NCI-H146 treated with DMSO at 0.1 percent for 48 hours (cell line): ENCODE data around the gene PACS1.
"Not testable (repeated sequence)": the region's sequence is repeated elsewhere in the genome, so short reads cannot be mapped to it uniquely, and the experiment has no call there.

Experiments used
- DNase-seq: peaks from one replicate; lab custom pipeline; 2025; ENCODE audit not compliant: unreplicated experiment; lab: John Stamatoyannopoulos, UW

The PACS1 gene

DNA sequence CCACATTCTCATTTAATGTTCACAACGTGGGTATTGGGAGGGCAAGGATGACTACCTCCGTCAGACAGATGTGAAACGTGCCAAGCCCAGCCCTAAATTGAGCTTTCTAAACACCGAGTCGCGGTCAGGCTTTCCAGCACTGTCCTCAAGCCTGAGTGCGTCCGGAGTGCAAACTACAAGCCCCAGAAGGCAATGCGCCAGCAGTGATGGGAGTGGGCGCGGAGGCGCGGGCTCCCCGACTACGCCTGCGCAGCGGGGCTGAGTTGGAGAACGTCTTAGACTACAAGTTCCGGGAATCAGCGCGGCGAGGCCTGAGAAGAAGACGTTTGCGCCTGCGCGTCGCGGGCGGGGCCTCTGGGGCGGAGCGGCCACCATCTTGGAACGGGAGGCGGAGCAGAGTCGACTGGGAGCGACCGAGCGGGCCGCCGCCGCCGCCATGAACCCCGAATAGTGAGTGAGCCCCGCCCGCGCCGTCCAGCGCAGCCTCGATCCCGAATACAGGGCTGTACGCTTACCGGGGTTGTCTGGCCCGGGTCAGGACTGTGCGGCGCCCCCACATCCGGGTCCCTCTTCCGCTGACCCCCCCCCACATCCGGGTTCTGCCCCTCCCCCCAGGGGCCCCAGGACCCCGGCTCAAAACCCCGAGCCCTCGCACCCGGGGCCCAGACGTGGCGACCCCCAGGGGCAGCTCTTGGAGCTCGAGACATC lies 198.3 kb downstream of the PACS1 start, which contains the start of gene RAB1B:
Gene RAB1B (plus strand): TSS at position 396 of the 708 bp plus-strand sequence. CDS start 41 bp downstream, at position 437.
- peak; percentile 97 for DNase-seq

DNA sequence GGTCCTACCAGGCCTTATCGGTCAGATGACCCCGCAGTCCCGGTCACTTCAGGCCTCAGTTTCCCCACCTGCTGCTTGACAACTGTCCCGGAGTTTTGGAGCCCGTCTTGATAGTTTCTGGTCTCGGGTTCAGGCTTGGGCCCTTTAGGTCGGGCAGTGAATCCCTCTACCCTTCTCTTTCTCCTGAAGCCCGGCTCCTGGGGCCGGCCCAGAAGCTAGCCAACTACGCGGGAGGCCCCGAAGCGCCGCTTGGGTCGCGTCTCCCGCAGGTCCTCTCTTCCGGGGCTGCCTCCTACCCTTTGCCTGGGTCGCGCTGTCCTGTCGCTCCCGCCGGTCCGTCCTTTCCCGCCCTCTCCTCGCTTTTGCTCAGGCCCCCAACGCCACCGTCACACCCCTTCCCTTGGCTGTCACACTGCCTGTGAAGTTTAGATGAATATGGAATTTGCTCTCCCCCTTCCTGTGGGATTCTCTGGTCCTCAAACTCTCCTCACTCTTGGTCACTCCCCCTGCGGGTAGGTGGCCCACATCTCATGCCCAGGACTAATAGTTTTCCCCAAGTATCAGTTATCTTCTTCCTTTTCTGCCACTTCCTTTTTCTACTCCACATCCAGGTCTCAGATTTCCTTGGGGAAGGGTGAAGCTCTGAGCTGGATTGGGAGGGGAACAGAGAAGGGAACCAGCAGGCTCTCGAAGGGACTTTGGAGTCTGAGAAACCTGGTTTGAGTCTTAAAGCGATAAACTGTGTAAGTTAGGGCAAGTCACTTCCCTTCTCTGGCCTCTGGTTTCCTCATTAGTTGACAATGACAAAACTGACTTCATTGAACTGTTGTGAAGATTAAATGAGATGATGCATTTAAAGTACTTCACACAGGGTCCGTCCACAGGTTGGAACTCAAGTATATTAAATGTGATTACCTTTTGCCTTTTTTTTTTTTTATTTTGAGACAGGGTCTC lies 199.2 kb downstream of the PACS1 start:
- peak; percentile 9 for DNase-seq

DNA sequence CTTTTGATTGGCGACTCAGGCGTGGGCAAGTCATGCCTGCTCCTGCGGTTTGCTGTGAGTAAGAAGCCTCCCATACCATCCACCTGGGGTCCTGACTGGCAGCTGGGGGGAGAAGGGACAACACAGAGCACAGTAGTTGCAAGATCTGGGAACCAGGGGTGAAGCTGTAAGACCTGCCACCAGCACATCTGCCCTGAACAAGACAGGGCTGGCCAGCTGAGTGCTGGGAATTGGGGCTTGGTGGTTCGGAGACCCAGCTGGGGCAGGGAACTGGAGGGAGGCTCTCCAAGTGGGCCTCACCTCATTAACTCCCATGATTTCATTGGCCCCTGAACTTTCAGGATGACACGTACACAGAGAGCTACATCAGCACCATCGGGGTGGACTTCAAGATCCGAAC lies 201.7 kb downstream of the PACS1 start:
- no peak for DNase-seq

DNA sequence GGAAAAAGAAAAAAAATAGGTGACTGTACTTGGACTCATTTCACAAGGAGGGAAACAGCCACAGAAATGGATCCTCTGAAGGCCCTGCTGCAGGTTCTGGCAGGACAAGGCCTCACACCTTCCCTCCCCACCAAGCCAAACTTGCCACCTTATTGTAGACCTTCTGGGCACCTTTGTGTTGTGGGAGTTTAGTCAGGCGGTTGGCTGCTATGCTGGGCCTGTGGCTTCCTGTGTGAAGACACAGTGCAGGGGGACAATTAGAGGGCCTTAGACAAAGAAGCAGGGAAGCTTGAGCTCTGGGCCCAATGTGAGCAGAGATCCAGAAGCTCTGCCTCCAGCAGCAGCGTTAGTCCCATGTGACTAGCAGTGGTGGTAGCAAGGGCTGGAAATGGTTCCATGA lies 202.5 kb downstream of the PACS1 start:
- no peak for DNase-seq

DNA sequence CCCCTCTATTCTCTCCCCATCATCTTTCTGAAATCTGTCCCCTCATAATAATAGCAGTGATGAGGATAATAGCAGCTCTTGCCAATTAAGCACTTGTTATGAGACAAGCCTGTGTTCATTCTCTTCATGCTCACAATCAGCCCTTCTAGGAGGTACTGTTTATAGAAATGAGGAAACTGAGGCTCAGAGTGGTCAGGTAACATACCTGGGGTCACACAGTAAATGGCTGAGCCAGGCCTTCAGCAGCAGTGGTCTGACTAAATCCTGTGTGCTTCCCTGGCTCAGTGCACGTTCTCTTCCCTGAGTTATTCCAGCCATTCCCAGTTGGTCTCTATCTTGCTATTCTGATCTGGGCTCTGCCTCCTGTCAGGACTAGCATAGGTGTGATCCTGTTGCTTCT lies 204.1 kb downstream of the PACS1 start:
- no peak for DNase-seq

DNA sequence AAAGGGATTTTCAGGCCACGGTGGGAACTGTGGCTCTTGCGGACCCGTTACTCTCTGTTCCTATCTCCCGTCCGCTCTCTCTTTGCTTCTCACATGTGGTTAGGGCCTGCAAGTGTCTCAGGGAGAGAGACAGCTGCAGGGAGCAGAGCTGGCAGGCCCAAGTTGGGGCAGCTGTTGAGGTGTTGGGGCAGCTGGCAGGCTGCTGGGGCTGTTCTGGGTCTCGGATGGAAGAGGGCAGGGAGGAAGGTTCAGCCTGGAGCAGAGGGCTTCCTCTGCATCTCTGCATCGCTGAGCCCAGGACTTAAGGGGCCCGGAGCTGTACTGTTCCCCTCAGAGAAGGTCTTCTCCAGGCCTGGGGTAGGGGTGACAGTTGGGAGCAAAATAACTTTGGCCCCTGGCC lies 205.3 kb downstream of the PACS1 start:
- DNase-seq: no peak

DNA sequence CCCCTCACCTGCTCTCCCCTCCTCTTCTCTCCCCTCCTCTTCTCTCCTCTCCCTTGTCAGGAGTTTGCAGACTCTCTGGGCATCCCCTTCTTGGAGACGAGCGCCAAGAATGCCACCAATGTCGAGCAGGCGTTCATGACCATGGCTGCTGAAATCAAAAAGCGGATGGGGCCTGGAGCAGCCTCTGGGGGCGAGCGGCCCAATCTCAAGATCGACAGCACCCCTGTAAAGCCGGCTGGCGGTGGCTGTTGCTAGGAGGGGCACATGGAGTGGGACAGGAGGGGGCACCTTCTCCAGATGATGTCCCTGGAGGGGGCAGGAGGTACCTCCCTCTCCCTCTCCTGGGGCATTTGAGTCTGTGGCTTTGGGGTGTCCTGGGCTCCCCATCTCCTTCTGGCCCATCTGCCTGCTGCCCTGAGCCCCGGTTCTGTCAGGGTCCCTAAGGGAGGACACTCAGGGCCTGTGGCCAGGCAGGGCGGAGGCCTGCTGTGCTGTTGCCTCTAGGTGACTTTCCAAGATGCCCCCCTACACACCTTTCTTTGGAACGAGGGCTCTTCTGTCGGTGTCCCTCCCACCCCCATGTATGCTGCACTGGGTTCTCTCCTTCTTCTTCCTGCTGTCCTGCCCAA lies 206.0 kb downstream of the PACS1 start:
- no peak for DNase-seq

DNA sequence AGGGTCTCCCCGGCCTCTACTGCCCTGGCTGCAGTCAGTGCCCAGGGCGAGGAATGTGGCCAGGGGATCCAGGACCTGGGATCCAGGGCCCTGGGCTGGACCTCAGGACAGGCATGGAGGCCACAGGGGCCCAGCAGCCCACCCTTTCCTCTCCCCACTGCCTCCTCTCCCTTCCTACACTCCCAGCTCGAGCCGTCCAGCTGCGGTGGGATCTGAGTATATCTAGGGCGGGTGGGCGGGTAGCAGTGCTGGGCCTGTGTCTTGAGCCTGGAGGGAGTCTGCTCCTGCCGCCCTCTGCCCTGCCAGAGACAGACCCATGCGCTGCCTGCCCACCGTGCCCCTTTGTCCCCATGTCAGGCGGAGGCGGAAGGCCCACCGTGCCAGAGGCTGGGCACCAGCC lies 206.5 kb downstream of the PACS1 start:
- DNase-seq: not testable (repeated sequence)

DNA sequence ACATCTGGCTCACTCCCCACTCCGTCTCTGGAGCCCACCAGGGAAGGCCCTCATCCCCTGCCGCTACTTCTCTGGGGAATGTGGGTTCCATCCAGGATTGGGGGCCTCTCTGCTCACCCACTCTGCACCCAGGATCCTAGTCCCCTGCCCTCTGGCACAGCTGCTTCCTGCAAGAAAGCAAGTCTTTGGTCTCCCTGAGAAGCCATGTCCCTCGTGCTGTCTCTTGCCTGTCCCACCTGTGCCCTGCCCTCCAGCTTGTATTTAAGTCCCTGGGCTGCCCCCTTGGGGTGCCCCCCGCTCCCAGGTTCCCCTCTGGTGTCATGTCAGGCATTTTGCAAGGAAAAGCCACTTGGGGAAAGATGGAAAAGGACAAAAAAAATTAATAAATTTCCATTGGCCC lies 207.0 kb downstream of the PACS1 start:
- DNase-seq: not testable (repeated sequence)

DNA sequence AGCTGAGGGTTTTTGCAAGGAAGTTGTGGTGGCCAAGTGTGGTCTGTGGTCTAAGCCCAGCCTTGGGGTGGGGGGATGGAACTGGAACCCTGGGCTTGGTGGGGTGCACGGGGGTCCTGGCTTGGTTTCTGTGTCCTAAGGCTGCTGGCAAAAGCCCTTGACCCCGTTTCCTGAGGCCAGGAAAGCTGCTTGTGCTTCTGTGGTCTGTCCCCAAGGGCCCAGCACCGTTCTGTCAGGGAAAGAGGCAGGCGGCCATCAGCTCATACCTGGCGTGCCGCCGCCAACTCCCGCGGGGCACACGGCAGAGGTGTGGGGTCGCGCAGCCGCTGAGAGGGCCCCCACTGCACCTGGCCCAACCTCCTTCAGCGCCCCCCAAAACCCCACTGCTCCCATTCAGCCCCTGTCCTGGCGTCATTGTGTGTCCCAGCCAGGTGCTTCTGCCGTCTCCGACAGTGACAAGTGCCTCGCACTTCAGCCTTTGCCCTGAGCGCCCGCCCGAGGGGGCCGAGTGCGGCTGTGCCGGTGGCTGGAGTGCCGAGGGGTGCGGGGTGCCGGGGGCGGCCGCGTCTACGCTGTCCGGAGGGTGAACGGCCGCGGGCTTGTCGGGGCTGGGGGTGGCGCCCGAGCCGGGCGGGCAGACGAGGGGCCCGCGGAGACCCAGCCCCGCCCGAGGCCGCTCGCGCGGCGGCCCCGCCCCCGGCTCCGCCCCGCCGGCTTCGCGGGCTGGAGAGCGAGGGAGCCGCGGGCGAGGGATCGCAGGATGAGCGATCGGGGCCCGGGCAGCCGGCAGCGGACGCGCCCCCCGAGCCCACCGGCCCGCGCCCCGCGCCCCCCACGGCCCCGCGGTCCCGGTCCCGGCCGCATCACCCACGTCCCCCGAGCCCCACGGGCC lies 207.6 kb downstream of the PACS1 start, which contains the start of gene CNIH2:
Gene CNIH2 (plus strand): TSS at position 705 of the 892 bp plus-strand sequence. CDS start 282 bp downstream, outside the sequence.
- DNase-seq: no peak

DNA sequence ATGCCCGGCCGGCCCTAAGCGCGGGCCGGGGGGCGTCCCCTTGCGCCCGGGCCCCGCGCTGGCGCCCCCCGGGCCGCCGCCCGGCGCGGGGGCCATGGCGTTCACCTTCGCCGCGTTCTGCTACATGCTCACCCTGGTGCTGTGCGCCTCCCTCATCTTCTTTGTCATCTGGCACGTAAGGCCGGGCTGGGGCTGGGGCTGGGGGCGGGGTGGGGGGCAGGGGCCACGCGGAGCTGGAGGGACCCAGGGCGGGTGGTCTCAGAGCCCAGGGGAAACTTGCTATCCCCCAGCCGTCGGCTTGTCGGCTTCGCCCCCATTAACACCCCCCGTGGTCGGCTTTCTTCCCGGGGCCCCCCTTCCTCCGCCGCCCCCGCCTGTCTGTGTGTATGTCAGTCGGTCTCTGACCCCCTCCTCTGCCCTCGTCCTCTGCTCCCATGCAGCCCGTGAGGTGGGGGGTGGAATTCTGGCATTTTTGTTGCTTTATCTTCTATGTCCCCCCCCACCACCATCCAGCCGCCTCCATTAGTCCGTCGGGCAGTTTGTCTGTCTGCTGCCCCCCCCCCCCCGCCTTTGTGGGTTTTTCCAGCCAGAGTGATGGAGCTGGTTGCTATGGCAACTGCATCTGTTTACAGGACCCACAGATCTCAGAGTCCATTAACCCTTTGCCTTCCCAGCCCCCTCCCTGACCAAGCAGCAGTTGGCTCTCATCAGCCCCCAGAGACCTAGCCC lies 208.5 kb downstream of the PACS1 start:
- no peak for DNase-seq

DNA sequence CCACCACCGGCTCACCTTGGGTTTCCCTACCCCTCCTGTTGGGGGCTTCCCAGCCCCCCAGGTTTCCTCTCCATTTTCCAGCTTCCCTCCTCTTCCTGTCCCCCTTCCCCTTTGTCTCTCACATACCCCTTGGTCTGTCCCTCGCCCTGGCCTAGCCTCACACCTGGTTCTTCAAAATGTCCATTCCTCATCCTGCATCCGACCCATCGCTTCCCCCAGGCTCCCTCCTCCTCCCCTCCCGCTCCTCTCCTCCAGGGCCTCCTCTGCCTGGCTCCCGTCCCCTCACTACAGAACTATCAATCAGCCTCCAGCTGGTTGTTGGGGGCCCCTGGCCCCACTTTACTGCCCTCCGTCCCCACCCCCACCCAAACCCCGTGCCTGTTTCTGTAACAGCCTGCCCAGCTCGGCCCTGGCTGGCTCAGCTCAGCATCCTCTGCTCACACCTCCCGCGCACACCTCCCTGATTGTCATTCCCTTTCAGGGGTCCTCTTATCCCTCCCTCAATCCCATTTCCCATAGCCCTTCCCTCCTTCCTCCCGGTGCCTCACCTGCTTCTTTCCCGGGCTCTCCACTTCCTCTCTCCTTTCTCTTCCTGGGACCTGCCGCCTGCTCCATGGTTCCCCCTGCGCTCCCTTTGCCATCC lies 209.1 kb downstream of the PACS1 start:
- no peak for DNase-seq

DNA sequence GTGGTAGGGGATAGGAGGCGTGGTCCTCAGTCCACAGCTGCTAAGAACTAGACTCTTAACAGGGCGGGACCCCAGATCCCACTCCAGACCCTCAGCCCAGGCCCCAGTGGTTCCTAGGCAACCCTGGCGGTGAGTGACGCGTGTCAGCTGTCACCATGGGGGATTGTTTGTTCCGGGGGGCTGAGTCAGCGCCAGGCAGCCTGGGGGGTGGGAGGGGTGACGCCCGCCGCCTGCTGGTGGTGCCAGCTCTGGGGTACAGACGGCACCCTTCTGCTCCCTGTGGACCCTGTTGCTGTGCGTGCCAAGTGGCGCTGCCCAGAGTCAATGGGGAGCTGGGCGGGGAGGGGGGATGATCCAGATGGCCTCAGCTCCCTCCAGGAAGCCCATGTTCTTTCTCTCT lies 210.4 kb downstream of the PACS1 start:
- DNase-seq: no peak

DNA sequence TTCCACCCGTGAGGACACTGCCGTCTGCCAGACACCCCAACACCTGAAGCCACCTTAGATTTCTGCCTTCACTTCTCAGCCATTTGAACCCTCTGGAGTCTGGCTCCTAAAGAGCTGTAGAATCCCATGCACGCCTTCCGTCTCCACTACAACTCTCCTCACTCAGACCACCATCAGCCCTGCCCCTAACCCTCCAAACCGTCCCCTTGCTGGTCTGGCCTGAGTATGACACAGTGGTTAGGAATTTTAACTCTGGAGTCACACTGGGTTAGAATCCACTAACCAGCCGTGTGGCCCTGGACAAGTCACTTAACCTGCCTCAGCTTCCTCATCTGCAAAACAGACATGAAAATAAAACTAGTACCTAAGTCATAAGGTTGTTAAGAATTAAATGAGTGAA lies 210.9 kb downstream of the PACS1 start:
- no peak for DNase-seq

DNA sequence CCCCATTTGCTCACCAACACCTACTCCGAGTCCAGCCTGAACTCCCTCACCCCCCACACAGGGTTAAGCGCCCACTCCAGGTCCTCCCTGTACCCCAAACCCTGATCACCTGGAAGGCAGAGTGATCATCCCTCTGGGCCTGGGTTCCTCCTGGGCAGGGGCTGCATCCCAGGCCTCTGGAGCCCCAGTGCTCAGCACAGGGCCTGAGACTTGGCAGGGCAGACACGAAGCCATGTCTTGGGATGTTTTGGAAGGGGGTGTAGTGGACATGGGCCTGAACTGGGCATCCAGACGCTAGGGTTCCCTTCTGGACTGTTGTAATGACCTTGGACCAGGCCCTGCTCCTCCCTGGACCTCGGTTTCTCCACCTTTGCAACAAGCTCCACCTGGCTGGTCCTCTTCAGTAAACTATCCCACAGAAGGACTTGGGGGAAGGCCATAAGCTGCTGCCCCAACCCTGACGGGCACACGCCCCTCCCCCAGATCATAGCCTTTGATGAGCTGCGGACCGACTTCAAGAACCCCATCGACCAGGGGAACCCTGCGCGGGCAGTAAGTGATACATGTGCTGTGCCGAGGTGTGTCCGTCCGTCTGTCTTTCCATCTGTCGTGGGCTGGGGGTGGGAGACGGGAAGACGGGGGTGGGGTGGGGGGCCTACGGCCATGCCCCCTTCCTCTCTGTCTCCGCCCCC lies 211.8 kb downstream of the PACS1 start:
- DNase-seq: no peak

DNA sequence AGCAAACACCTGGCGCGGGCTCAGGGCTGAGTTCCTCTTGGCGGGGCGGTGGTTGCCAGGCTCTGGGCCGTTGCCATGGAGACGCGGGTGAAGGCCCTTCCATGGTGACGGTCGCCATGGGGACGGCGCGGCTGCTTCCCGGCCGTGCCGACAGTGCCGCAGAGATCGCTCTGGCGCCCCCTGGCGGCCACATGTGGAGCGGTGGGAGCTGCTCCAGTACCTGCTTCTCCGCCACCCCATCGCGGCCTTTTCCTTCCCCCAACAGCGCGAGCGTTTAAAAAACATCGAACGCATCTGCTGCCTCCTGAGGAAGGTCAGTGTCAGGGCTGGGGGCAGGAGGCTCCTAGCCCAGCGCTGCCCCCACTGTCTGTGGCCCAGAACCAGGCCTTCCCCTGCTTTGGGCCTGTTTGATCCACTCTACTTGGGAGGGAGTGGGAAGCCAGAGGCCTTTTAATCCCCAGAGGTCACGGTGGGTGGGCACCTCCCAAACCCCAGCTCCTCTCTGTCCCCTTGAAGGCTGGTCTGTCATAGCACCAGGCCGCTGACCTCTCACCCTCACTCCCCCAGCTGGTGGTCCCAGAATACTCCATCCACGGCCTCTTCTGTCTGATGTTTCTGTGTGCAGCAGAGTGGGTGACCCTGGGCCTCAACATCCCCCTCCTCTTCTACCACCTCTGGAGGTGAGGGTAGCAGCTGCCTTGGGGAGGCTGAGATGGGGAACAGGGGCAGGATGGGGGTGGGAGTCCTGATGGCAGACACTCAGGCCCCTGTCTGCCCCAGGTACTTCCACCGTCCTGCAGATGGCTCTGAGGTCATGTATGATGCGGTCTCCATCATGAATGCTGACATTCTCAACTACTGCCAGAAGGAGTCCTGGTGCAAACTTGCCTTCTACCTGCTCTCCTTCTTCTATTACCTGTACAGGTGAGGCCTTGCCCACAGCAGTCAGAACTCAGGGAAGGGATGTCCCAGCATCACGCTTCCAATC lies 212.7 kb downstream of the PACS1 start:
- peak; percentile 91 for DNase-seq

DNA sequence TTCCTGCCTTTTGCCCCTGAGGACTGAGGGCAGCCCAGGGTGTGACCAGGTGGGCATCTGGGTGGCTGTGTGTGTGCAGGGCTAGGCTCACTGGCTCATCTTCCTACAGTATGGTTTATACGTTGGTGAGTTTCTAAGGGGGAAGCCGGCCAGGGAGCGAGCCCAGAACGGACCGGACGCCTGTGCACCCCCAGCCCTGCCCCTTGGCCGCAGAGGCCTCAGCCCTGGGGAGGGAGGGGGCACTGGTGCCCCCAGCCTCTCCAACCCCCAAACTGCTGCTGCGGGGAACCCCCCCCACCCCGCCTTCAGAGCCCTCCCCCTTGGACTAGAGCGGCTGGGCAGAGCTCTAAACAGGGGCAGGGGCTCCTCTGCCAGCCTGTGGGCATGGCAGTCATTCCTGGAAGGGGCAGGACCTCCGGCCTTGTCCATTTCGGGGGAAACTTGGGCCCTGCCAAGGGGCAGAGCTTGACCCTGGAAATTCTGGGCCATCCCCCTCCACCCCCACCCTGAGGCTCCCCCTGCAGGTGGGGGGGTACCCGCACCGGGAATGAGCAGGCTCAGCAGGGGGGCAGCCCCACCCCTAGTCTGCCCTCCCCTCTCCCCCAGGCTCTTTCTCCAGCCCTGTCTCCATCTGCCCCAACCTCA lies 213.5 kb downstream of the PACS1 start:
- no peak for DNase-seq
